Measurements from ENCODE around the gene EHF. TPM values are rescaled to one million over a fixed set of nuclear protein-coding genes. Genes with fewer than 3 reads are reported as not detected.
A peak's percentile ranks its signal among the peaks of the same experiment; 100 is the strongest.

Gene EHF
- polyA plus RNA-seq, 1 donor (not counting 4 experiments of a cell fraction or from before 2014, with no cell fraction given), result 64.2 TPM

DNA sequence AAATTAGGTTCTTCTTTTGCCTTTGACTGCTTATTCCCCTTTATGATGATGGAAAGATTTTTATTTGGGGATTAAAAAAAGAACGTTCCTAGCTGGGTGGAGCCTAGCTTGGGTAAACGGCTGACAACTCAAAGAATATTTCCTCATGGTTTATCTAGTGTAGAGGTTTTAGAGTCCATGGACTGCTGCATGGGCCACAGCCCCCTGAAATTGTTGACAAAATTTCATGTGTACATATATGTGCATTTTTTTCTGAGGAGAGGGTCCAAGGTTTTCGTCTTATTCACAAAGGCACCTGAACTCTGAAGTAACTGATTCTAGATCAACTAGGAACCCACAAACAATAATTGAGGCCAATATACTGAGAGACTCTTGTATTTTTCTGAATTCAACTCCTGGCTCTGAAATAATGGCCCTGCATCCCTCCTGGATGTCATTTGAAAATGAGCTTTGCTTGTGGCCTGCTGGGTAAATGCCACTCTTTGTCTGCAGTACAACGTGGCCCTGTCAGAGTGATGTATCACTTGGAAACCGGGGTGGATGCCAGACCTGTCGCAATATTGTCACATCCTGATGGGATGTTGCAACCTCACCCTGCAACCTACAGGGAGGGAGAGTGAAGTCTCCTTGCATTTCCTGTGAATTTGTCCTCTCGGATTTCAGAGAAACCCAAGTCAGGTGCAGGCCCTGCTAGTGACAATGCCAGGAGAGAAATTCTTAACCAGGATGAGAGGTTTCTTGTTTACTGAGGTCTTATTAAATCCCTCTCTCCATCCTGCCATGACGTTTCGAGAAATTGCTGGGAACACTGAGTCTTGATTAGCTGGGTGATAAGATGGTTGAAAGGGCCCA lies 33.8 kb downstream of the EHF start:
- dilution Hi-C loops (cut with MboI; ENCODE audit: extremely low pct_ligation_motif_present, low sequenced_read_pairs), result no loop called here
- Histone ChIP-seq H3K36me3 (ENCODE audit: control insufficient read depth in 2 of 2, extremely low read depth in 1 of 2, insufficient read depth in 2 of 2, low read length in 2 of 2) (peaks cover 32 to 60% of the 10 kb centered on the region in 2 experiments), H3K4me2 (ENCODE audit: control insufficient read depth, extremely low read depth, insufficient read depth, low read depth, low read length) (peak overlapping the region; percentile 47), H3K27ac (ENCODE audit: control insufficient read depth, insufficient read depth, low read length) (peak overlapping the region; percentile 74), H3K27me3 (ENCODE audit: control insufficient read depth, extremely low read depth, insufficient read depth, low read length) (no peaks in the 10 kb centered on the region), H3K9me3 (ENCODE audit: control insufficient read depth, low read depth, low read length) (no peaks in the 10 kb centered on the region), H3K9ac (ENCODE audit: control insufficient read depth, extremely low read depth, insufficient read depth, low read length) (peak overlapping the region; percentile 49), H2AFZ (ENCODE audit: control insufficient read depth, low read length) (no peak overlapping the region), H3K4me1 (ENCODE audit: control insufficient read depth, extremely low read depth, insufficient read depth, low read length) (peaks cover 45% of the 10 kb centered on the region), H4K20me1 (ENCODE audit: control insufficient read depth, extremely low read depth, insufficient read depth, low read length) (no peaks in the 10 kb centered on the region), H3K4me3 (ENCODE audit: control insufficient read depth in 2 of 3, extremely low read depth in 1 of 3, insufficient read depth in 2 of 3, low read depth in 1 of 3, low read length in 3 of 3) (no peak overlapping the region), H3K9me1 (ENCODE audit: control insufficient read depth, extremely low read depth, insufficient read depth, low read length) (no peaks in the 10 kb centered on the region), H3K79me2 (ENCODE audit: control insufficient read depth, insufficient read depth, low read length) (no peaks in the 10 kb centered on the region)
- FAIRE-seq, result no peak
- DNase-seq (ENCODE audit: low read depth, low spot score), result no peak
- TF ChIP-seq EZH2 (IDR thresholded peaks at IDR 0.05; ENCODE audit: low read length), result no peak
- no peak for TF ChIP-seq CTCF (optimal IDR thresholded peaks at IDR 0.05 in 1 of 3, IDR thresholded peaks at IDR 0.05 in 1 of 3, conservative IDR thresholded peaks at IDR 0.05 in 1 of 3; ENCODE audit: extremely low read depth in 1 of 3, insufficient read depth in 2 of 3, low read length in 3 of 3)

DNA sequence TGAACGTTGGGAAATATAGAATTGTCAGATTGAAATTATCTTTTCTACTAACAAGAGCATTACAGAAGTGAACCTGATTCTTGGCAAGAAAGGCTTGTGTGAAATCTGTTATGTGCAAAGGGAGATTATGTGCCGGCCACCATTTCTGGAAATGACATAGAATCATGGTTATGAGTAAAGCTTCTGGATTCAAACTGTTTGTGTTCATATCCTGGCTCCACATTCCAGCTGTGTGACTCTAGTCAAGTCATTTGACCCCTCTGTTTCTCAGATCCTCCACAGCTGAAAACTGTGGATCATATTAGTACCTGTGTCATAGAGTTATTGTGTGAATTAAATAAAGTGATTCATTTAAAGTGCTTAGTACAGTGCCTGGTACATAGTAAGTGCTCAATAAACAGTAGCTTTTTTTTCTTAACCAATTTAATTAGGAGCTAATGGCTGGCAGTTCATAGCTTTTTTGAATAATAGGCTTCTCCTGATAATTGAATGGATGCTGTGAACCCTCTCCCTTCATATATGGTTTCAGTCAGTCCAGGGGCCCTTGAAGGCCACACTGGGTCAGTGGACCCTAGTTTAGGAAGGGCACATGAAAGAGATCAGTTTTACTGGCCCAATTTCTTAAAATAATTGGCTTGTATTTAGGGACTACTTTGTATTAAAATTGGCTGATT lies 34.6 kb downstream of the EHF start:
- no peaks in the 10 kb centered on the region for H3K9me3 ChIP-seq (ENCODE audit: control insufficient read depth, low read depth, low read length)
- DNase-seq (ENCODE audit: low read depth, low spot score) (no peak), FAIRE-seq (no peak)
- peak overlapping the region; percentile 74 for H3K27ac ChIP-seq (ENCODE audit: control insufficient read depth, insufficient read depth, low read length)
- H3K4me2 ChIP-seq (ENCODE audit: control insufficient read depth, extremely low read depth, insufficient read depth, low read depth, low read length), result peak overlapping the region; percentile 39
- no peak overlapping the region for H3K9ac ChIP-seq (ENCODE audit: control insufficient read depth, extremely low read depth, insufficient read depth, low read length)
- H4K20me1 ChIP-seq (ENCODE audit: control insufficient read depth, extremely low read depth, insufficient read depth, low read length), result no peaks in the 10 kb centered on the region
- peaks cover 27 to 59% of the 10 kb centered on the region in 2 experiments for H3K36me3 ChIP-seq (ENCODE audit: control insufficient read depth in 2 of 2, extremely low read depth in 1 of 2, insufficient read depth in 2 of 2, low read length in 2 of 2)
- H3K4me1 ChIP-seq (ENCODE audit: control insufficient read depth, extremely low read depth, insufficient read depth, low read length), result peaks cover 41% of the 10 kb centered on the region
- no peak overlapping the region for H3K4me3 ChIP-seq (ENCODE audit: control insufficient read depth in 2 of 3, extremely low read depth in 1 of 3, insufficient read depth in 2 of 3, low read depth in 1 of 3, low read length in 3 of 3)
- H3K27me3 ChIP-seq (ENCODE audit: control insufficient read depth, extremely low read depth, insufficient read depth, low read length), result no peaks in the 10 kb centered on the region
- dilution Hi-C loops (cut with MboI; ENCODE audit: extremely low pct_ligation_motif_present, low sequenced_read_pairs), result no loop called here
- H3K9me1 ChIP-seq (ENCODE audit: control insufficient read depth, extremely low read depth, insufficient read depth, low read length), result no peaks in the 10 kb centered on the region
- H2AFZ ChIP-seq (ENCODE audit: control insufficient read depth, low read length), result no peak overlapping the region
- H3K79me2 ChIP-seq (ENCODE audit: control insufficient read depth, insufficient read depth, low read length), result no peaks in the 10 kb centered on the region
- TF ChIP-seq CTCF (optimal IDR thresholded peaks at IDR 0.05 in 1 of 3, IDR thresholded peaks at IDR 0.05 in 1 of 3, conservative IDR thresholded peaks at IDR 0.05 in 1 of 3; ENCODE audit: extremely low read depth in 1 of 3, insufficient read depth in 2 of 3, low read length in 3 of 3) (no peak), EZH2 (IDR thresholded peaks at IDR 0.05; ENCODE audit: low read length) (no peak)

Measured in keratinocyte (primary cell).